ENCODE measurements around the gene USPL1. TPM values are rescaled to one million over a fixed set of nuclear protein-coding genes. Genes with fewer than 3 reads are reported as not detected.
"Not testable (repeated sequence)": the region's sequence is repeated elsewhere in the genome, so short reads cannot be mapped to it uniquely, and the experiment has no call there.

The USPL1 gene
- 10 to 100 TPM in 1 of 3 donors, 1 to 10 TPM in 2; 5.3 to 11.4 (median 9.8) TPM for polyA plus RNA-seq

DNA sequence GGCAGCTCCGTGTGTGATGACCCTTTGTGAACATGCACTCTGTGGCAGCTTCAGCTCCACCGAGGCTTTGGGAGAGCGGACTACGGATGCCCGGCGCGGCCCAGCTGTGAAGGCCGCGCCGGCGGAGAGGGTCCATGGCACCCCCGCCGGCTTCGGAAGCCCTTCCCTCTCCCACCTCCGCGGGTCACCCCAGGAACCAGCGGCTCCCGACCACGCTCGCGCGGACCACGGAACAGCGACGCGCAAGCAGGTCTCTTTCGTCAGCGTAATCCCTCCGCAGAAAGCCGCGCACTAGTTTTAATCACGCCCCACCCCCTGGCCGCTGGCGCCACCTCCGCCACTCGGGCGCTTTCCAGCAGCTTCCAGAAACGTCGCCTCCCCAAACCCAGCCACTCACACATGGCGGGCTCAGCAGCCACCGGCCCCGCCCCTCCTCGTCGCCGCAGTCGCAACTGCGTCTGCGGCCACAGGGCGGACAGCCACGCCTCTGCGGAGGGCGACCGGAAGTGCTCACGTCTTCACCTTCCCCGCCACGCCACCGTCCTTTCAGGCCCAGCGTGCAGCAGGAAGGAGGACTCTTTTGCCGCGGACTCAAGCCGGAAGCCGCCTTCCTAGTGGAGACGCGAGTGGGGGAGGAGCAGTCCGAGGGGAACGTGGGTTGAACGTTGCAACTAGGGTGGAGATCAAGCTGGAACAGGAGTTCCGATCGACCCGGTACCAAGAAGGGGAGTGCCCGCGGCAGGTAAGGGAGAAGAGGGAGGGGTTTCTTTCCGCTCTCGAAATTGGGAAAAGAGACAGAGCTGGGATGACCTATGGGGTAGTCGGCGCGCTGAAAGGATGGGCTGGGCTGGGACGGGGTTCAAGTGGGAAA, at the start of gene USPL1:
TSS of gene USPL1 (plus strand) at position 606 of the 871 bp plus-strand sequence. CDS start 3,221 bp downstream, outside the sequence.
- peak within 1 kb of the TSS; percentile 94 for H3K27ac ChIP-seq (ENCODE audit: low read depth, low read length)
- WGBS, 3 donors, result 0% methylated on average over 77 to 78 of the region's 78 CpGs

GRCh38 chr13:30569901-30570576, 47.7 kb upstream of the USPL1 start:
- WGBS, 3 donors, result 60 to 82% (median 61%) methylated on average over 8 of the region's 8 CpGs
- H3K27ac ChIP-seq (ENCODE audit: low read depth, low read length), result no peak overlapping the region

- no peak overlapping the region for H3K27ac ChIP-seq (ENCODE audit: low read depth, low read length)
Observed at GRCh38 chr13:30570691-30571090, 47.0 kb upstream of the USPL1 start.

DNA sequence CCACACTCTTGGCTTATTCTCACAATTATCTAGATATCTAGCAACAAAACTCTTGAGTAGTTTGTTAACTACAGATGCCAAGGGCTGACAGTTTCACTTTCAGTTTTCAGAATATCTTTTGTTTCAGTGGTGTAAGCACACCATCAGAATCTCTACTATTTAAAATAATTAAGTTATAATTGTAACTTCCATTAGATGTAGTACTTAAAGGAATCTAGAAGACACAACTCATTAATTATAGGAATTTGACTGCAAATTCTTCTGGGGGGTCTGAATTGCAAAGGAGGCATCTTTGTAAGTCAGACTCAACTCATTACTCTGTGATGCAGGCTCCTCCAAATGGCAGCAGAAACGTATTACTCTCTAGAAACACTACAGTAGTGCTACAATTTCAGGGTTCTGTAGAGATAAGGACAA, 44.9 kb upstream of the USPL1 start:
- WGBS, 3 donors, result 0 to 2% (median 0%) methylated on average over 1 of the region's 1 CpG
- H3K27ac ChIP-seq (ENCODE audit: low read depth, low read length), result no peak overlapping the region

GRCh38 chr13:30576528-30576927, 41.2 kb upstream of the USPL1 start:
- H3K27ac ChIP-seq (ENCODE audit: low read depth, low read length), result no peak overlapping the region
- WGBS, 3 donors, result 33 to 43% (median 34%) methylated on average over 7 of the region's 7 CpGs

DNA sequence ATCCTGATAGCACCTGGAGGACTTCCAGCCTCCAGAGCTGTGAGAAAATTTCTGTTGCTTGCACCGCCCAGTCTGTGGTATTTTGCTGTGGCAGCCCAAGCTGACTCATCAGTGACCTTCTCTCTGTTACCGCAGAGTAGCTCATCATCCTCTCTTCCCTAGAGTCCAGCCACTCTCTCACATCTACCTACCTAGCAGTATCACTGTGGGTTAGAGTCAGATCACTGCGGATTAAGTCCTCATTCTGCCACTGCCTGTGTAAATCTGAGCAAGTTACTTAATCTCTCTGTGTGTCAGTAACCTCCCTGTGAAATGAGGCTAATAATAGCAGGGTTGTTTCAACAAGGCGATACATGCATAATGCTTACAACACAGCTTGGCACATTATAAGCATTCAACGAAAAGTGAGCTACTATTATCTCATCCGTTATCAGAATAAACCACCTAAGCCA, 40.3 kb upstream of the USPL1 start:
- H3K27ac ChIP-seq (ENCODE audit: low read depth, low read length), result no peak overlapping the region
- WGBS, 3 donors, result 56 to 82% (median 58%) methylated on average over 6 of the region's 6 CpGs

DNA sequence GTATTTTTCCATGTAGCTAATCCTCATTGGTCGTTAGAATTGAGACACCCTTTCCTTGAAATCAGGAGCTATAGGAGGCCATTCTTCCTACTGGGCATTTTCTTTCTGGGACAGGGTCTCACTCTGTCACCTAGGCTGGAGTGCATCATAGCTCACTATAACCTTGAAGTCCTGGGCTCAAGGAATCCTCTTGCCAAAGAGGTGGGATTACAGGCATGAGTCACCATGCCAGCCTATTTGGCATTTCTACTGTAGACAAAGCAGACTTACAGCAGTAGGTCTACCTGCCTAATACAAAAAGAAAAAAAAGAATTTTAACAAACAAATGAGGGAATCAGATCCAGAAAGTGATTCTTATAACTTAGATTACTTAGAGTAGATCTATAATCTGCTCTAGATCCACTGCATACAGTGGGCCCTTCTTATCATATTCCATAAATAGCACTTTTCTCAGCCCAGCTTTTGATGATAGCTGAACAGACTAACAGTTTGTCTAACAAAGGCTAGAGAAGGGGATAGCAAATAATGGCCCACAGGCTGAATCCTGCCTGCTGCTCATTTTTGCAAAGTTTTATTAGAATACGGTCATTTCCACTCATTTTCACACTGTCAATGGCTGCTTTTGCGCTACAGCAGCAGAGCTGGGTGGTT, 36.7 kb upstream of the USPL1 start:
- WGBS, 3 donors, result 88 to 95% (median 93%) methylated on average over 3 of the region's 3 CpGs
- no peak overlapping the region for H3K27ac ChIP-seq (ENCODE audit: low read depth, low read length)

GRCh38 chr13:30581582-30581981, 36.1 kb upstream of the USPL1 start:
- H3K27ac ChIP-seq (ENCODE audit: low read depth, low read length), result no peak overlapping the region
- 0 to 14% (median 12%) methylated on average over 1 of the region's 1 CpG for WGBS, 3 donors

DNA sequence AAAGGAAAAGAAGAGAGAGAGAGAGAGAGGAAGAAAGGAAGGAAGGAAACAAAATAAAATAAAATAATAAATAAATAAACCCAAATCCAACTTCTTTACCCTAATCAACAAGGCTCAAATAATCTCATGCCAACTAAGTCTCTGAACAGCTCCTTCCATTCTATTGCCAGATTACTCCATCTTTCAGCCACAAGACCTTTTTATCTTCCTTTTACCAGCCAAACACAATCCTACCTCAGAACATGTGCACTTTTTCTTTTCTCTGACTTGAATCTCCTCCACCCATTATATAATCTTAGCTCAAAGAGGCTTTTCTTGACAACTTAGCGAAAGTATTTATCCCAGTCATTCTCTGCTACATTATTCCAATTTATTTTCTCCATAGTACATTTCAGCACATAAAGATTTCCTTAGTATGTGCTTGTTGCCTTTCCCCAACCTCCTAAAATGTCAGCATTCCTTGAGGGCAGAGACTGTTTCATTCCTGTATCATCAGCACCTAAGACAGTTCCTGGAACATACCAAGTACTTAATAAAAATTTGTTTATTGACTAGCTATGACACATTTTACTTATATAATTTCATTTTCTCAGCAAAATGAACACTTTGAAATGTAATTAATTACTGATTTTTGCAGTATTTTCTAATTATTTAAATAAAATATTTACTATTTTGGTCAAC, 33.5 kb upstream of the USPL1 start:
- WGBS, 3 donors, result 95 to 100% (median 98%) methylated on average over 1 of the region's 1 CpG
- H3K27ac ChIP-seq (ENCODE audit: low read depth, low read length), result no peak overlapping the region

DNA sequence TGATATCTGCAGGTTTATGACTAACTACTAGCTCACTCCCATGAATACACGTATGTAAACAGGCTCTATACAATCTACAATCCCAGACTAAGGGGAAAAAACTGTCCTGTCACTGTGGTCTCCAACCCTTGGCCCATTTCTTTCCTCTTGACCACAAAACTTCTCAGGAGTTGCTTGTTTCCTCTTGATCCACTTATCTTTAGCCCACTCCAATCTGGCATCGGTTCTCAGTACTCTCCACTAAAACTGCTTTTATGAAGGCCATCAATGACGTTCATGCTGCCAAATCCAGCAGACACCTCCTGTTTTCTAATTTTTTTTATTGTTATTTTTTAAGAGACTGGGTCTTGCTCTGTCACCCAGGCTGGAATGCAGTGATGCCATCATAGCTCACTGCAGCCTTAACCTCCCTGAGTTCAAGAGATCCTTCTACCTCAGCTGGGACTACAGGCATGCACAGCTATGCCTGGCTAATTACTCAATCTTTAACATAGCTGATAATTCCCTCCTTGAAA, 31.9 kb upstream of the USPL1 start:
- no peak overlapping the region for H3K27ac ChIP-seq (ENCODE audit: low read depth, low read length)
- WGBS, 3 donors, result 36 to 58% (median 42%) methylated on average over 3 of the region's 3 CpGs

DNA sequence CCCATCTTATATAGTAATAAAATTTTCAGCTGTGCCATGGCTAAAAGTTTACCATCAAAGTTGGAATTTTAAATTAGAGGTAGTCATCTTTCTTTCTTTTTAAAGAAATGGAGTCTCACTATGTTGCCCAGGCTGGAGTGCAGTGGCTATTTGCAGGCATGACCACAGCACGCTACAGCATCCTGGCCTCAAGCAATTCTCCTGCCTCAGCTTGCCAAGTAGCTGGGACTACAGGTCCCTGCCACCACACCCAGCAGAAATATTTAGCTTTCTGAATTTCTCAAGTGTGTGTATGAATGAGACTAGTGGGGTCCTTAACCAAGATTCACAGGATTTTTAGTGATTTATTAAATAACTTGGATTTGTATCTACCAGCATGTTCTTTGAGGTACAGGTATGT, 30.5 kb upstream of the USPL1 start:
- 91 to 95% (median 93%) methylated on average over 1 of the region's 1 CpG for WGBS, 3 donors
- no peak overlapping the region for H3K27ac ChIP-seq (ENCODE audit: low read depth, low read length)

DNA sequence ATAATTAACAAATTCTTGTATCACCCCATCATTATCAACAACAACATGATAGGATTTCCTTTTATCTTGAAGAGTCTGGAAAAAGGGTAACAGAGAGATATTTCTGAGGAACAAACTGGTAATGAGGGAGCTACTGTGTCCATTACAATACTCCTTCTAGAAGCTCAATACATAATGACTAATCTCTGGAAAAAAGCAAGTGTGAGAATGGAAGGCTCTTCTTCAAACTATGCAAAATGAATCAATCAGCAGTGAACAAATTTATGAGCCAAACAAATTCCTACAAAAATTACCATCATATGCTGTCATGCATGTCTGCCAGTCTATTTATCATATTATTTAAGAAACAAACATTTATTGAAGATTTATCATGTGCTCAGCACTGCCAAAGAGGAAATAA, 30.0 kb upstream of the USPL1 start:
- H3K27ac ChIP-seq (ENCODE audit: low read depth, low read length), result no peak overlapping the region

- 83 to 90% (median 83%) methylated on average over 2 of the region's 2 CpGs for WGBS, 3 donors
- H3K27ac ChIP-seq (ENCODE audit: low read depth, low read length), result no peak overlapping the region
Observed at GRCh38 chr13:30593001-30593400, 24.7 kb upstream of the USPL1 start.

DNA sequence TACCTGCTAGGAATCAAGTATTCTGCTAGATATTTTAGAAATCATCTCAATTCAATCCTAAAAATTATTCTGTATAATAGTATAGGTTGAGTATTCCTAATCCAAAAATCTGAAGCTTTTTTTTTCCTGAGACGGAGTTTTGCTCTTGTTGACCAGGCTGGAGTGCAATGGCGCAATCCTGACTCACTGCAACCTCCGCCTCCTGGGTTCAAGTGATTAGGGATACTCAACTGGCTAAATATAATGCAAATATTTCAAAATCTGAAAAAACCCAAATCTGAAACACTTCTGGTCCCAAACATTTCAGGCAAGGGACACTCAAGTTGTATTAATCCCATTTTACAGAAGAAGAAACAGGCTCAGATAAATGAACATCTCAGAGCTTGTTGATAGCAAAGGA, 17.2 kb upstream of the USPL1 start:
- 80 to 91% (median 80%) methylated on average over 3 of the region's 3 CpGs for WGBS, 3 donors
- H3K27ac ChIP-seq (ENCODE audit: low read depth, low read length), result no peak overlapping the region

DNA sequence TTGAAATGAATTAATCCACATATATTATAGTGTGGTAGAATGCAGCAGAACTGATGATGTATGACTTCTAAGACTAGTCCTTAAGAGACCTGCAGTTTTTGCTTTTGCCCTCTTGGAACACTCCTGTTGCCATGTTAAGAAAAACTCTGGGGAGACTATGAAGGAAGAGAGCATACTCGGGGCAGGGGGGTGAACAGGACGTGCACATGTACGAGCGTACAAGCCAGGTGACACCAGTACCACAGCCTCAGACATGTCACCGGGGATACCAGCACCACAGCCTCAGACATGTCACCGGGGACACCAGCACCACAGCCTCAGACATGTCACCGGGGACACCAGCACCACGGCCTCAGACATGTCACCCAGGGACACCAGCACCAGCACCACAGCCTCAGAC, 15.9 kb upstream of the USPL1 start:
- no peak overlapping the region for H3K27ac ChIP-seq (ENCODE audit: low read depth, low read length)
- 92 to 93% (median 93%) methylated on average over 8 of the region's 8 CpGs for whole genome bisulfite sequencing, 3 donors

DNA sequence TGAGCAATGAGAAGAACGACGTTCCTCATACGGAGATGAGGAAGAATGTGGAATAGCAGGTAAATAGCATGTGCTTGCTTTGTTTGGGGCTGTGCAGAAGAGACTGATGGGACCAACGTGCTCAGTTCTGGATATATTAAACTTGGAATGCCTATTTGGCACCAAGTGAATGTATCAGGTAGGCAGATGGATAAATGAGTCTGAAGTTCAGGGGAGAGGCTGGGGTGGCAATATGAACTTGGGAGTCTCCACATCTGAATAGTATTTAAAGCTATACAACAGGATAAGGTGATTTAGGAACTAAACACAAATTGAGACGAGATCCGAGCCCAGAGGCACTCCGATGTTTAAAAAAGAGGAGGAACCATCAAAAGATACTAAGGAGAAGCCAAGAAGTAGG, 12.7 kb upstream of the USPL1 start:
- 87 to 95% (median 94%) methylated on average over 7 of the region's 7 CpGs for WGBS, 3 donors
- H3K27ac ChIP-seq (ENCODE audit: low read depth, low read length), result no peak overlapping the region

- WGBS, 3 donors, result 60 to 90% (median 64%) methylated on average over 6 of the region's 6 CpGs
- H3K27ac ChIP-seq (ENCODE audit: low read depth, low read length), result not testable (repeated sequence)
Observed at GRCh38 chr13:30607186-30607585, 10.5 kb upstream of the USPL1 start.

- 53 to 80% (median 65%) methylated on average over 4 of the region's 4 CpGs for WGBS, 3 donors
- no peak overlapping the region for H3K27ac ChIP-seq (ENCODE audit: low read depth, low read length)
Observed at GRCh38 chr13:30607908-30608307, 9.8 kb upstream of the USPL1 start.
